Stimulated activated naive CD8-positive, alpha-beta T cell treated with anti-CD3 and anti-CD28 coated beads, Interleukin-15, Interleukin-2, amounts not matched to agents 100 U/mL and 50 U/mL, for 24 hours (primary cell): ENCODE data around the gene GOLIM4.
"Not testable (repeated sequence)": the region's sequence is repeated elsewhere in the genome, so short reads cannot be mapped to it uniquely, and the experiment has no call there.

Source experiments
- ATAC-seq: fragments of 150-1000 bp; cut with Tn5 transposase; one replicate; pipeline ENCODE4 v1.10.0; 2021
- DNase-seq: peaks from one replicate; pipeline ENCODE4 v3.0.0; 2021

The GOLIM4 gene, protein sequence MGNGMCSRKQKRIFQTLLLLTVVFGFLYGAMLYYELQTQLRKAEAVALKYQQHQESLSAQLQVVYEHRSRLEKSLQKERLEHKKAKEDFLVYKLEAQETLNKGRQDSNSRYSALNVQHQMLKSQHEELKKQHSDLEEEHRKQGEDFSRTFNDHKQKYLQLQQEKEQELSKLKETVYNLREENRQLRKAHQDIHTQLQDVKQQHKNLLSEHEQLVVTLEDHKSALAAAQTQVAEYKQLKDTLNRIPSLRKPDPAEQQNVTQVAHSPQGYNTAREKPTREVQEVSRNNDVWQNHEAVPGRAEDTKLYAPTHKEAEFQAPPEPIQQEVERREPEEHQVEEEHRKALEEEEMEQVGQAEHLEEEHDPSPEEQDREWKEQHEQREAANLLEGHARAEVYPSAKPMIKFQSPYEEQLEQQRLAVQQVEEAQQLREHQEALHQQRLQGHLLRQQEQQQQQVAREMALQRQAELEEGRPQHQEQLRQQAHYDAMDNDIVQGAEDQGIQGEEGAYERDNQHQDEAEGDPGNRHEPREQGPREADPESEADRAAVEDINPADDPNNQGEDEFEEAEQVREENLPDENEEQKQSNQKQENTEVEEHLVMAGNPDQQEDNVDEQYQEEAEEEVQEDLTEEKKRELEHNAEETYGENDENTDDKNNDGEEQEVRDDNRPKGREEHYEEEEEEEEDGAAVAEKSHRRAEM

DNA sequence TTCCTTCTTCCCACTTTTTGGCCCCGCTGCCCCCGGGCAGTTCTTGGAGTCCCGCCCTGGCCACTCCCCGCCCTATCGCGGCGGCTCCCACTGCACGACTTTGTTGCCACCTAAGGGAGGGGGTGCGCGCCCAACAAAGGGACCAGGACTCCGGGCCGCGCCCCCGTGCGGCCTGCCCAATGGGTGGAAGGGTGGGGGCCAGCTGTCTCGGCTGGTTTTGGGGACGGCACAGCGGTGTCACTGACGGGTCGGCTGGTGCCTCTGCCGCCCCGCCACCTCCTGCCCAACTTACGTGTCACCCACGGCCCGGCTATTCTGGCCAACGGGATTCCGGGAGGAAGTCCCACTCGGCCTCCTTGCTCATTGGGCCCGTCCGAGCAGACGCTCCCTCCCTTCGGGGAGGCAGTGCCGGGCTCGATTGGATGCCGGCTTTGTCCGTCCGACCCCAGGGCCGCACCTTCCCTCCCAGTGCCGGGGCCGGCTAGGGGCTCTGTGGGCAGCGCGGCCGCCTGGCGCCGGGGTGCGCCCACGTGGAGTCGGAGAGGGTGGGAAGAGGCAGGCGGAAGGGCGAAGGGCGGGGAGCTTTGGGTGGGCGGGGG, at the start of gene GOLIM4:
Gene GOLIM4 (minus strand): TSS at position 314 of the 599 bp plus-strand sequence. CDS start 639 bp downstream, outside the sequence.
- peak; percentile 85 for ATAC-seq

DNA sequence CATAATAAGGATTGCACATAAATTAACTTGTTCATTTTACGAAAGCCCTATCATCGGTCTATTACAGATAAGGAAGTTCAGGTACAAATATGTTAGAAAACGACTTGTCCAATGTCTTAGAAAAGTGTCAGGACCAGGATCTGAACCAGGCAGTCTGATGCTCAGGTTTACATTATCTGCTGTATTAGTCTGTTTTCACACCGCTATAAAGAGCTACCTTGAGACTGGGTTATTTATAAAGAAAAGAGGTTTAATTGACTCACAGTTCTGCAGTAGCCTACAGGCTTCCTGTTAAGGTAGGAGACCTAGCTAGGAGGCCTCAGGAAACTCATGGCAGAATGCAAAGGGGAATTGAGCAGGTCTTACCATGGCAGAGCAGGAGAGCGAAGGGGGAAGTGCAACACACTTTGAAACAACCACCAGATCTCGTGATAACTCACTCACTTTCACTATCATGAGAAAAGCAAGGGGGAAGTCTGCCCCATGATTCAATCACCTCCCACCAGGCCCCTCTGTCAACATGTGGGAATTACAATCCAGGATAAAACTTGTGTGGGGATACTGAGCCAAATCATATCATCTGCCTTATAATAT, 45.8 kb upstream of the GOLIM4 start:
- ATAC-seq: no peak
- DNase-seq: no peak

More for the DNA sequence above, at the start of gene GOLIM4:
- peak; percentile 77 for DNase-seq

DNA sequence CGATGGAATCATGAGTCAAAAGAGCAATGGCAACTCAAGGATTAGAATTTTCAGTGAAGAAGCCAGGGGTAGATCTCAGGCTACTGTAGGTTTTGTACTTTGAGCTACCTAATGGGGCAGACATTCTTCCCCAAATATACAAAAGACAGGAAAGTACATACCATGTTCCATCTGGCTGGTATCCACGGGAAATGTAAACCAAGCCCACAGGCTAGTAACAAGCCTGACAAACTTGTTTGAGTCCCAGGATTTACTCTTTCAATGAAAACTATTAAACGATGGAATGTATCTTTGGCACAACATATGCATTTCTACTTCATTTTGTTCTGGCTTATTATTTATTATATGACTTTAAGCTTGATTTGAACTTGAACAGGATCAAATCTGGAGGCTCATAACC, 44.2 kb upstream of the GOLIM4 start:
- ATAC-seq (no peak), DNase-seq (no peak)

DNA sequence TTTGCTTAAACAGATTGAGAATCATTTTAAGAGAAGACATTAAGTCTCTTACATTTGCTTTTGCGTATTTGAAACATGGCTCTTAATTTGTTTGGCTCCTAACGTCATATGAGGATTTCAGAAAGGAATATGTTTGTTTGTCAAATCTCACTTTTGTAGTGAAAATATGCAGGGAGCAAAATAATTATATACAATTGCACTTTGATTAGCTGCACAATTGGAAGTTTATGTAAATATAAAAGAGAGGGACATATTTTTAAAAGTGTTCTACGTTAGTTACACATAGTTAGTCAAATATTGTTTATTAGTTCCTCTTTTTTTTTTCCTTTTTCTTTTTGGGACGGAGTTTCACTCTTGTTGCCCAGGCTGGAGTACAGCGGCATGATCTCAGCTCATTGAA, 42.7 kb upstream of the GOLIM4 start:
- ATAC-seq (no peak), DNase-seq (no peak)

DNA sequence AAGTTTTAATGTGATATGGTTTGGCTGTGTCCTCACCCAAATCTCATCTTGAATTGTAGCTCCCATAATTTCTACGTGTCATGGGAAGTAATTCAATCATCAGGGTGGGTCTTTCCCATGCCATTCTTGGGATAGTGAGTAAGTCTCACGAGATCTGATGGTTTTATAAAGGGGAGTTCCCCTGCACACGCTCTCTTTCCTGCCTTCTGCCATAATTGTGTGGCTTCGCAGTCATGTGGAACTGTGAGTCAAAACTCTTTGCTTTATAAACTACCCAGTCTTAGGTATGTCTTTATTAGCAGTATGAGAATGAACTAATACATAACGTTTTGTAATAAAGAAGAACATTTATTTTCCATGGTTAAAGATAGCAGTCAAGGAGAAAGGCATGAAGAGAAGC, 39.2 kb upstream of the GOLIM4 start:
- DNase-seq (no peak), ATAC-seq (no peak)

DNA sequence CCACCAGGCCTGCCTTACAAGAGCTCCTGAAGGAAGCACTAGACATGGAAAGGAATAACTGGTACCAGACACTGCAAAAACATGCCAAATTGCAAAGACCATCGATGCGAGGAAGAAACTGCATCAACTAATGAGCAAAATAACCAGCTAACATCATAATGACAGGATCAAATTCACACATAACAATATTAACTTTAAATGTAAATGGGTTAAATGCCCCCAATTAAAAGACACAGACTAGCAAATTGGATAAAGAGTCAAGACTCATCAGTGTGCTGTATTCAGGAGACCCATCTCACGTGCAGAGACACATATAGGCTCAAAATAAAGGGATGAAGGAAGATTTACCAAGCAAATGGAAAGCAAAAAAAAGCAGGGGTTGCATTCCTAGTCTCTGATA, 34.5 kb upstream of the GOLIM4 start:
- ATAC-seq, DNase-seq: not testable (repeated sequence)

DNA sequence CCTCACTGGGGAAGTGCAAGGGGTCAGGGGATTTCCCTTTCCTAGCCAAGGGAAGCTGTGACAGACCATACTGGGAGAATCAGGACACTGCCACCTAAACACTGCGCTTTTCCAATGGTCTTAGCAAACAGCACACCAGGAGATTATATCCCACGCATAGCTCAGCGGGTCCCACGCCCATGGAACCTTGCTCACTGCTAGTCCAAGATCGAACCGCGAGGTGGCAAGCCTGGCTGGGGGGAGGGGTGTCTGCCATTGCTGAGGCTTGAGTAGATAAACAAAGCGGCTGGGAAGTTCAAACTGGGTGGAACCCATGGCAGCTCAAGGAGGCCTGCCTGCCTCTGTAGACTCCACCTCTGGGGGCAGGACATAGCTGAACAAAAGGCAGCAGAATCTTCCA, 32.7 kb upstream of the GOLIM4 start:
- not testable (repeated sequence) for DNase-seq, ATAC-seq

DNA sequence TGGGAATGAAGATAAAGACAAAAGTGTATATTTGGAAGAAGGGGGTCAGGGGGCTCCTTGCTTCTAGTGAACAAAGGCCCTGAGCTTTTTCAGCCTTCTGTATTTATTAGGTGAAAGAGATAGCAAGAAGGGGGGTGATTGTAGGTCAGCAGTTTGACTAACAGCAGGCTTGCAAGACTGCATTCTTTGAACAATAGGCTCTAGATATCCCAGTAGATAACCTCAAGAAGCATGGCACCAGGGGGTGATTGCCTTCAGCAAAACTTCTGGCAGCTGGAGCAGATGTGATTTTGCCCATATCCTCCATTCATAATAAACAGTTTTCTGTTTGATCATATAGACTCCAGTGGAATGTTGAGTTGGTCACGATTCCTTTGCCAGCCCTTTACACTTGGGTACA, 31.7 kb upstream of the GOLIM4 start:
- no peak for DNase-seq
- no peak for ATAC-seq

DNA sequence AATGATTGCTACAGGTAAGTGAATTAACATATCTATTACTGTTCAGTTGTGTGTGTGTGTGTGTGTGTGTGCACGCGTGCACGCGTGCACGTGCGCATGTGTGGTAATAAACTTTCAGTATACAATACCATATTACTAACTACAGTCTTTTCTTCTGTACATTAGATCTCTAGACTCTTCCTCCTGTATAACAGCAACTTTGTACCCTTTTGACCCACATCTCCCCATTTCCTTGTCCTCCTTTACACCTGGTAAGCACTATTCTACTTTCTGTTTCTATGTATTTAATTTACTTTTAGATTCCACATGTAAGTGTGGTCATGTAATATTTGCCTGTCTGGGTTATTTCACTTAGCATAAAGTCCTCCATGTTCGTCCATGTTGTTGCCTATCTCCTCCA, 29.1 kb upstream of the GOLIM4 start:
- ATAC-seq (no peak), DNase-seq (no peak)

DNA sequence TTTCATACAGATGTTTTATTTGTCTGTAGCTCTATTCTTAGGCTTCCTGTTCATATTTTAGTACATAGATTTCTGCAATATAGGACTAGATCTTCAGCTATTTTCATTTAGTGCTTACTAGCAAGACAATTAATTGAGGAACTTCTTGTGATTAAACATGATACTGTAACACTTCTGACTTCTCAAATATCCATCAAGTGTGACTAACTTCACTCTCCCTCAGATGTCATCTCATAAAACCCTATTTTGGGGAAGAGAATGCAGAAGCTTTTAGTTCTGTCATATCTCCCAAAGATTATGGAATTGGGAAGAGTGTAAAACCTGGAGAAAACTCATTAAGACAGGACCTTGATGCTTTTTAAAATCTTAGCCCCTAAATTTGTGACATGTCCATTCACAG, 28.6 kb upstream of the GOLIM4 start:
- no peak for ATAC-seq
- DNase-seq: no peak

DNA sequence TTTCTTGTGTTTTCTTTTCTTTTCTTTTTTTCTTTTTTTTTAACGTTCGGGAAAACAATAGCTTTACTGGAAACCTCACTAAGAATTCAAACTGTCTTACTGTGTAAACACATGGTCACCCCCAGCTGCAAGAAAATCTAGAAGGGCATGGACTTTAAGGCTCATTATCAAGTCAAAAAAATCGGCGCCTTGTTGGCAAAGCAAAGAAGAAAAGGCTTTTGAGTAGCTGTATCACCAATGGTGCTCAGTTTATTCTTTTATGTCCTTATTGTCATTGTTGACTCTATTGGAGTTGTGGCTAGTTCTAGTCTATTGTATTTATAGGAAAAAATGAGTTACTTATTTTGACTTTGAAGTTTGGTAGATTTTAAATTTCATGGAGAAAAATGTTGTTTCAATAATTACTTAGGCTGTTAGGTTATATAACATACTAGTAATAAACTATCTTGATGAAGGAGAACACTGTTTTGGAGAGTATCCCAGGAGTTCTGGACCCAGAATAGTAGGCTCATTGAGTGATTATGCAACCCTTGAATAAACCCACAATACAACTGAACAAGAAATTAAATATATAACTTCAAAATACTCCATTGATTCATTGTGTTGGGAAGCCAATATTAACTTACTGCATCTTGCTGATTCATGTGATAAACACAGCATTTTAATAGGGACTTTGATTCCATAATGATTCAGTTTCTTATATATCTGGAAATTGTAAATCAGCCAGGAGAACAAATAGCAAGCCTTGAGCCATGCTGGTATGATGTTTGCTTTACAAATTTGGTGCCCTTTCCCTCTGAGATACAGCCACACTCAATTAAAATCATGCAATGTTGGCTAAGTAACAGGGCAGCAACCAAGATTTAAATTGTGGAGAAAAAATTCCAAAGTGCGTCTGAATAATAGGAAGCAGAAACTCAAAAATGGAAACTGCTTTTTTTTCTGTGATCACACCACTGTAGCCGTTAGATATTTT, 27.8 kb upstream of the GOLIM4 start:
- ATAC-seq (no peak), DNase-seq (no peak)

DNA sequence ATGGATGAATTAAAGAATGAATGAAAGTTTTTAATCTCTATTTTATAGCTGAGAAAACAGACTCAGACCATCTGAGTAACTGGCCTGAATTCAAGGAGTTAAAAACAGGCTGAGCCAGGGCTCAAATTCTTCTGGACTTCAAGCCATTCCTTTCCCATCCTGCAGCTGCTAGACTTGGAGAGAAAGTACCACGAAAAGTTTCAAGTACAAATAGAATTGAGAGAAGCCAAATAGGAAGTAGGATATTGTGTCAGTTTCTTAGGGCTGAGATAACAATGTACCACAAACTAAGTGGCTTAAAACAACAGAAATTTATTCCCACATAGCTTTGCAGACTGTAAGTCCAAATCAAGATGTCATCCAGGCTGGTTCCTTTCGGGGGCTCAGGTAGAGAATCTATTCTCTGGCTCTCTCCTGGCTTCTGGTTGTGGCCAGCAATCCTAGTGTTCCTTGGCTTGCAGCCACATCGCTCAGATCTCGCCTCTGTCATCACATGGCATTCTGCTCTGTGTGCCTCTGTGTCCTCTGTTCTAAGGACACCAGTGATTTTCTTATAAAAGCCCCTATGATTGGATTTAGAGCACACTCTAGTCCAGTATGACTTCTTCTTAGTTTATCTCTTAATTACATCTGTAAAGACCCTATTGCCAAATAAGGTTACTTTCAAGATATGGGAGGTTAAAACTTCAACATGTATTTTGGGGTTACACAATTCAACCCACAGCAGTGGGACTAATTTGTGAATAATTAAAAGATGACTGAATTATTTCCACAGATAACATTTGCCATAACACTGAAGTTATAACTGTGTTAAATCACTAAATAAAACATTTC, 25.7 kb upstream of the GOLIM4 start:
- ATAC-seq (no peak), DNase-seq (no peak)

DNA sequence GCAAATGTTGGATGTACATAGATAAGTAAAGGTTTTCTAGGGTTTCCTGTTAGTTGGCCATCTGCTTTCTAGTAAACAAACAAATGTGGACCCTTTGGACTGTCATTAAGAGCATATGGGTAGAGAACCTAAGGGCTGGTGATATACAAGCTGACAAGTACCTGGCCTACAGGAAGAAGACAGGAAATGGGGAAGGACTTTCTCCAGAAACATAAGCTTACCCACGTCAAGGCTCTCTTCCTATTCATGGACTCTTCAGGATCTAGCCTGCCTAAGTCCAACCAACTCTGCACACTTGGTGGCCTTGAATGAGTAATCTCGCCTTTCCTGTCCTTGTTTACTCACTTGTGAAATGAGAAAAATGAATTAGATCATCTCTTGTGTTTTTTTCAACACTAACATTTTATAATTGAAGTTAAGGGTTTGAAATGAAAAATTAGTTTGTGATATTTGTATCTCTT, 22.2 kb upstream of the GOLIM4 start:
- no peak for ATAC-seq
- no peak for DNase-seq

DNA sequence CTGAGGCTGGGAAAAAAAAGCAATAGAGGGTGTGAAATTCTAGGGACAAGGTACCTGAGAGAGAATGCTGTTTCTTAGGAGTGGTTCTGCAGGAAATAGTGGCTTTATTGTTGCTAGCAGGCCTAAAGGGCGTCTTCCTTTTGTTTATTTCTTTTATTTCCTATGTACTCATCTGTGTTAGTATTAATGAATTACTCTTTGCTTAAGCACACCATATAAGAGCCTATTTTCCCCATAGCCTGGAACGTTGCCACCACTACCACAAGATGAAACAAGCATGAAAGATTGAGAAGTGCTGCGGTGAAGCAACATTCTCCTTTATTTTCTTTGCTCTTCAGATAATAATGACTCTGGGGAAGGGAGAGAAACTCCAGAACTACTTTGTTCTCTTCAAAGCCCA, 21.3 kb upstream of the GOLIM4 start:
- DNase-seq (no peak), ATAC-seq (no peak)

DNA sequence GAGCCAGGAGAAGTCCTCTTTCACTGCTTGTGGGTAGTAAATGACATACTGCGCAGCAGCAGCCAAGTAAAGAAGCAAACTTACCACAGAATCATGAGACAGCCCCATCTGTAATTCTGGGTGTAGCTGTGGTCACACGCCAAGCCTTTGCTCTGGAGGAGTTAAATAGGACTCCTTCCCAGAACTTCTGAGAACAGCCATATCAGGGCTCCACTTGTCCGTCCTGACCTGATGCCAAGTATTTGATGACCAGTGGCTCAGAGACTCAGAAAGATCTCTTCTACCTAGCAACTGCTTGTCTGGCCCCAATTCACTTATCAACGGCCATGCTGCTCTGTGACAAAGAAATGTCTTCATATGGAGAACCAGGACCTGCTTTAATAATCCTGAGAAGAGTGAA, 20.6 kb upstream of the GOLIM4 start:
- DNase-seq: no peak
- ATAC-seq: no peak

DNA sequence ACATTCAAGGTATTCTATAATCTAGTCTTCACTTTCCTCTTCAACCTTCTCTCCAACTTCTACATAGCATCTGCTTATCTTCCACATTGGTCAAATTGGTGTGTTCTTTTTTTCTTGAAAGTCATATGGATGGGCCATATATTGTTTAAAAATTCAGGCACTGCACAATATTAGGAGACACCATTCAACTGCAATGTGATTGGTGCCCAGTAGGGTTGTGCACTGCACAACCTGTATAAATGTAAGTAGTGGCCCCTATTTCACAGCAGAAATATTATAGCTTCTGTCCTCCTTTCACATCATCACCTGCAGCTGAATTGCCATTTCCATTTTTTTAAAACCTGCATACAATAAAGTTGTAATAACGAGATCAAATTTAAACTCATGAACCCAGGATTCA, 18.1 kb upstream of the GOLIM4 start:
- DNase-seq (no peak), ATAC-seq (no peak)

DNA sequence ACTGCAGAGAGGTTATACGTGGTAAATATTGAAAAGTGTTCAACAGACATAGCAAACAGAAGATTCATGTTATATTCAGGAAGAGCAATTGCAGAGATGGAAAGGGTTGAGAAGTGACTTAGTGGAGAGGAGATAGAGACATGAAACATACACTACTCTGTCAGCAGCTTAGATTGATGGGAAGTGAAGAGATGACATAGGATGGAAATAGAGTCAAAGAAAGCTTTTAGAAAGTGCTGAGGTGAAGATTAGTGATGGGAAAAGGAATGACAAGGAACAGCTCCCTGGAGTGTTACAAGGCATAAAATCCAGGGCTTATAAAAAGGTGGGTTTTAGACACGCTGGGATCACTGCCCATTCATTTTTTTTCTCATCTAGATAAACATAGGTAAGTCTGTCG, 17.2 kb upstream of the GOLIM4 start:
- DNase-seq (no peak), ATAC-seq (no peak)

DNA sequence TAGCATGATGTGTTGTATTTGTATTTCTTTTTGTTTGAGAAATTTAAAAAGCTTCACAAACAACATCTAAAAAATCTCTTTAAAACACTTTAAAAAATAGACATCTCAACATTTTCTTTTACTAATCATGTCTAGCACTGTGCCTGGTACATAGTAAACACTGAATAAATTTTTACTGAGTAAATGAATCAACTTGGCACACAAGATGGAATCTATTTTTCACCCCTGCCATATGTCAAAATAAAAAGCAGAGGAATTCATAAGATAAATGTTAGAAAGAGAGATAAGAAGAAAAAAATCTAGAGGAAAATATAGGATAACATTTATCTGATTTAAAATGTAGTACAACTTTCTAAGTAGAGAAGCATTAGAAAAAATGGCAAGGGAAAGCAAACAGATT, 8.6 kb upstream of the GOLIM4 start:
- ATAC-seq (no peak), DNase-seq (no peak)

DNA sequence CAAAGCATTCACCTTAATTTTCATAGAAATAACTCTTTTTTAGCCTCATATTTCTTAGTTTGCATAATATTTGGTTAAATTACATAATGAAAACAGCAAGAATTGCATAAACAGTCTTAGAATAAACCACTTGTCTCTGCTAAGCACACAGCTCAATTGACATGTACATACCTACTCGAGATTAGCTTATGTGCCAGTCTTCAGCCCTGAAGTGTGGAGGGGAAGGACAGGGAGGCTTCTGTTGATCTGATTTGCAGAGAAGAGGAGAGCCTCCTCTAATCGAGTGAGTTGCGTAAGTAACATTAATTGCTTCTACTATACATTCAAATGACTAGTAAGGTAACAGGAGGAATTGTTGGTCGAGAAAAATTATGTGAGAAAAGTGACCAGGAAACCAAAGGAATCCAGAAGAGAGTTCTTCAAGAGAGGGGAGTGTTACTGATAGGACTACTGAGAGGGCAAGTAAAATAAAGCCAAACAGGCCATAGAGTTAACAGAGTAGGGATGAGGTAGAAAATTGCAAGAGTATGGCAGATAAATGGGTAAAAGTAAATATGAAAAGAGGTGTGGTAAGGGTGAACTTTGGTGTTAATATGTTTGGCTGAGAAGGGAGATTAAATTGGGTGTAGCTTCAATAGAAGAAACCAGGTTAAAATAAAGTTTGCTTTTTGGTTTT, 7.1 kb upstream of the GOLIM4 start:
- DNase-seq: no peak
- no peak for ATAC-seq
